EH (cell line): ENCODE data around the gene CHRND.
A peak's percentile ranks its signal among the peaks of the same experiment; 100 is the strongest.

Experiments
- DNase-seq: peaks from one replicate; pipeline ENCODE4 v3.0.0-alpha.2; 2015; ENCODE audit warnings: low read depth

Gene CHRND

GRCh38 chr2:232576995-232577394 is 51.0 kb downstream of the CHRND start:
- peak; percentile 67 for DNase-seq

GRCh38 chr2:232577841-232578240 is 51.9 kb downstream of the CHRND start:
- no peak for DNase-seq

GRCh38 chr2:232578626-232579025 is 52.7 kb downstream of the CHRND start:
- no peak for DNase-seq

- DNase-seq = no peak
Measured at GRCh38 chr2:232580648-232580981, 54.7 kb downstream of the CHRND start.

- no peak for DNase-seq
Measured at GRCh38 chr2:232581725-232582124, 55.8 kb downstream of the CHRND start.

- DNase-seq = no peak
Measured at GRCh38 chr2:232584238-232584637, 58.3 kb downstream of the CHRND start.
